IPS-18c (cell line): Measurements from ENCODE around the gene PTPN2.
"Not testable (repeated sequence)": the region's sequence is repeated elsewhere in the genome, so short reads cannot be mapped to it uniquely, and the experiment has no call there.

ENCODE experiments used
- H3K4me3 ChIP-seq: 2 replicates; pipeline ENCODE4 v1.7.0; 2013; ENCODE audit warnings: low read depth, mild to moderate bottlenecking, low read length, moderate library complexity; ENCODE audit not compliant: insufficient read depth
- H3K9me3 ChIP-seq: one replicate; pipeline ENCODE4 v1.6.1; 2013; ENCODE audit warnings: mild to moderate bottlenecking, low read length, moderate library complexity; ENCODE audit not compliant: control insufficient read depth, insufficient read depth

PTPN2 gene

GRCh38 chr18:12772111-12772510 is 111.9 kb downstream of the PTPN2 start:
- Histone ChIP-seq H3K4me3 (no peak overlapping the region), H3K9me3 (no peaks in the 10 kb centered on the region)

- Histone ChIP-seq H3K9me3 (no peaks in the 10 kb centered on the region), H3K4me3 (no peak overlapping the region)
Observed at GRCh38 chr18:12770469-12771219, 113.4 kb downstream of the PTPN2 start.

- H3K4me3 ChIP-seq = no peak overlapping the region
- H3K9me3 ChIP-seq = no peaks in the 10 kb centered on the region
Observed at GRCh38 chr18:12769644-12770440, 114.2 kb downstream of the PTPN2 start.

- Histone ChIP-seq H3K9me3 (no peaks in the 10 kb centered on the region), H3K4me3 (no peak overlapping the region)
Observed at GRCh38 chr18:12769136-12769535, 114.9 kb downstream of the PTPN2 start.

- Histone ChIP-seq H3K9me3 (no peaks in the 10 kb centered on the region), H3K4me3 (no peak overlapping the region)
Observed at GRCh38 chr18:12768625-12769024, 115.4 kb downstream of the PTPN2 start.

GRCh38 chr18:12767580-12768155 is 116.4 kb downstream of the PTPN2 start:
- H3K9me3 ChIP-seq = no peaks in the 10 kb centered on the region
- H3K4me3 ChIP-seq = no peak overlapping the region

- Histone ChIP-seq H3K4me3 (no peak overlapping the region), H3K9me3 (no peaks in the 10 kb centered on the region)
Observed at GRCh38 chr18:12766986-12767433, 117.0 kb downstream of the PTPN2 start.

- no peaks in the 10 kb centered on the region for H3K9me3 ChIP-seq
- H3K4me3 ChIP-seq = no peak overlapping the region
Observed at GRCh38 chr18:12765586-12765985, 118.5 kb downstream of the PTPN2 start.

- Histone ChIP-seq H3K9me3 (no peaks in the 10 kb centered on the region), H3K4me3 (no peak overlapping the region)
Observed at GRCh38 chr18:12765126-12765525, 118.9 kb downstream of the PTPN2 start.

- not testable (repeated sequence) for H3K9me3 ChIP-seq, H3K4me3 ChIP-seq
Observed at GRCh38 chr18:12758566-12758965, 125.5 kb downstream of the PTPN2 start.

- not testable (repeated sequence) for H3K9me3 ChIP-seq, H3K4me3 ChIP-seq
Observed at GRCh38 chr18:12756619-12757239, 127.3 kb downstream of the PTPN2 start.

- H3K9me3 ChIP-seq, H3K4me3 ChIP-seq: not testable (repeated sequence)
Observed at GRCh38 chr18:12755606-12756005, 128.4 kb downstream of the PTPN2 start.

GRCh38 chr18:12754511-12754910 is 129.5 kb downstream of the PTPN2 start:
- Histone ChIP-seq H3K4me3 (no peak overlapping the region), H3K9me3 (no peaks in the 10 kb centered on the region)

- no peak overlapping the region for H3K4me3 ChIP-seq
- H3K9me3 ChIP-seq = no peaks in the 10 kb centered on the region
Observed at GRCh38 chr18:12751891-12752290, 132.1 kb downstream of the PTPN2 start.

GRCh38 chr18:12751503-12751884 is 132.5 kb downstream of the PTPN2 start:
- H3K4me3 ChIP-seq = no peak overlapping the region
- no peaks in the 10 kb centered on the region for H3K9me3 ChIP-seq

- no peaks in the 10 kb centered on the region for H3K9me3 ChIP-seq
- no peak overlapping the region for H3K4me3 ChIP-seq
Observed at GRCh38 chr18:12750715-12751502, 133.1 kb downstream of the PTPN2 start.
